ENCODE results near the gene SCNN1B. TPM values are rescaled to one million over a fixed set of nuclear protein-coding genes. Genes with fewer than 3 reads are reported as not detected.

SCNN1B gene
- total RNA-seq, 1 experiment from 2014 or later = not detected

GRCh38 chr16:23303685-23304084 is 1.6 kb downstream of the SCNN1B start:
- no peak for DNase-seq
- no peak overlapping the region for H3K4me3 ChIP-seq (ENCODE audit: low read depth, low read length)
- H3K9me3 ChIP-seq = no peaks in the 10 kb centered on the region
- Mint-ChIP-seq H3K4me1 (ENCODE audit: low read depth, unreplicated experiment) (no peaks in the 10 kb centered on the region), H3K27me3 (ENCODE audit: insufficient read depth, unreplicated experiment) (peaks cover 19% of the 10 kb centered on the region), H3K27ac (ENCODE audit: unreplicated experiment) (no peak overlapping the region), H3K9me3 (ENCODE audit: unreplicated experiment) (no peaks in the 10 kb centered on the region), H3K36me3 (ENCODE audit: insufficient read depth, unreplicated experiment) (no peaks in the 10 kb centered on the region), H3K4me3 (ENCODE audit: unreplicated experiment) (no peak overlapping the region)
- no peaks in the 10 kb centered on the region for H3K36me3 ChIP-seq (ENCODE audit: control insufficient read depth, insufficient read depth, low read length)
- no TSS peak for BruUV-seq (replicated peaks)
- no peaks in the 10 kb centered on the region; the same call in 1 of the 2 replicates for H3K27me3 ChIP-seq (replicated peaks; ENCODE audit: control insufficient read depth, insufficient read depth, low read length)
- H3K4me1 ChIP-seq = no peaks in the 10 kb centered on the region
- ChIA-PET POLR2A (no interaction called here), CTCF (no interaction called here)
- TF ChIP-seq CTCF (IDR thresholded peaks at IDR 0.05; ENCODE audit: insufficient read depth in 1 of 2, low read depth in 1 of 2, low read length in 1 of 2, severe bottlenecking in 1 of 2, unreplicated experiment in 1 of 2) = no peak
- intact Hi-C loops (cut with micrococcal nuclease; ENCODE audit: unreplicated experiment) = no loop called here

GRCh38 chr16:23304620-23305019 is 2.5 kb downstream of the SCNN1B start:
- peaks cover 21% of the 10 kb centered on the region for H3K27me3 Mint-ChIP-seq (ENCODE audit: insufficient read depth, unreplicated experiment)
- POLR2A ChIA-PET = no interaction called here
- intact Hi-C loops (cut with micrococcal nuclease; ENCODE audit: unreplicated experiment) = no loop called here

GRCh38 chr16:23306199-23307100 is 4.3 kb downstream of the SCNN1B start:
- Histone ChIP-seq H3K27me3 (replicated peaks; ENCODE audit: control insufficient read depth, insufficient read depth, low read length) (no peaks in the 10 kb centered on the region; the same call in 1 of the 2 replicates), H3K4me3 (ENCODE audit: low read depth, low read length) (no peak overlapping the region), H3K4me1 (no peaks in the 10 kb centered on the region), H3K9me3 (no peaks in the 10 kb centered on the region), H3K36me3 (ENCODE audit: control insufficient read depth, insufficient read depth, low read length) (no peaks in the 10 kb centered on the region)
- DNase-seq = no peak
- no peaks in the 10 kb centered on the region for H3K9me3 Mint-ChIP-seq (ENCODE audit: unreplicated experiment)
- CTCF ChIA-PET = interaction anchor here (0.7 kb wide), 1 partner anchor 59 kb away, joined by 3 read pairs; no protein-coding TSS in a partner anchor
- POLR2A ChIA-PET = no interaction called here
- TF ChIP-seq CTCF (IDR thresholded peaks at IDR 0.05; ENCODE audit: insufficient read depth in 1 of 2, low read depth in 1 of 2, low read length in 1 of 2, severe bottlenecking in 1 of 2, unreplicated experiment in 1 of 2) = no peak
- H3K4me3 Mint-ChIP-seq (ENCODE audit: unreplicated experiment) = no peak overlapping the region
- H3K27ac Mint-ChIP-seq (ENCODE audit: unreplicated experiment) = no peak overlapping the region
- intact Hi-C loops (cut with micrococcal nuclease; ENCODE audit: unreplicated experiment) = no loop called here
- no peaks in the 10 kb centered on the region for H3K4me1 Mint-ChIP-seq (ENCODE audit: low read depth, unreplicated experiment)
- no peaks in the 10 kb centered on the region for H3K36me3 Mint-ChIP-seq (ENCODE audit: insufficient read depth, unreplicated experiment)
- peaks cover 17% of the 10 kb centered on the region for H3K27me3 Mint-ChIP-seq (ENCODE audit: insufficient read depth, unreplicated experiment)
- no TSS peak for BruUV-seq (replicated peaks)

More at GRCh38 chr16:23304620-23305019, 2.5 kb downstream of the SCNN1B start:
- no peaks in the 10 kb centered on the region for H3K36me3 Mint-ChIP-seq (ENCODE audit: insufficient read depth, unreplicated experiment)
- CTCF ChIA-PET = no interaction called here
- H3K36me3 ChIP-seq (ENCODE audit: control insufficient read depth, insufficient read depth, low read length) = no peaks in the 10 kb centered on the region
- no peaks in the 10 kb centered on the region for H3K4me1 ChIP-seq
- no peak overlapping the region for H3K27ac Mint-ChIP-seq (ENCODE audit: unreplicated experiment)
- no peak overlapping the region for H3K4me3 ChIP-seq (ENCODE audit: low read depth, low read length)
- H3K27me3 ChIP-seq (replicated peaks; ENCODE audit: control insufficient read depth, insufficient read depth, low read length) = no peaks in the 10 kb centered on the region; the same call in 1 of the 2 replicates
- H3K4me3 Mint-ChIP-seq (ENCODE audit: unreplicated experiment) = no peak overlapping the region
- H3K4me1 Mint-ChIP-seq (ENCODE audit: low read depth, unreplicated experiment) = no peaks in the 10 kb centered on the region
- H3K9me3 ChIP-seq = no peaks in the 10 kb centered on the region
- no peak for DNase-seq
- no peak for TF ChIP-seq CTCF (IDR thresholded peaks at IDR 0.05; ENCODE audit: insufficient read depth in 1 of 2, low read depth in 1 of 2, low read length in 1 of 2, severe bottlenecking in 1 of 2, unreplicated experiment in 1 of 2)
- no peaks in the 10 kb centered on the region for H3K9me3 Mint-ChIP-seq (ENCODE audit: unreplicated experiment)
- no TSS peak for BruUV-seq (replicated peaks)
